ENCODE data around the gene PARP6.

GRCh38 chr15:72197041-72197459, 75.3 kb downstream of the PARP6 start:
- TF ChIP-seq CTCF (IDR thresholded peaks at IDR 0.05) (no peak), EP300 (IDR thresholded peaks at IDR 0.05) (no peak), POLR2A (IDR thresholded peaks at IDR 0.05) (no peak)
